Vagina (tissue), 2 donors: ENCODE measurements around the gene RPL27A. TPM values are rescaled to one million over a fixed set of nuclear protein-coding genes. Genes with fewer than 3 reads are reported as not detected.

Experiments
- DNase-seq, 2 donors: peaks; one replicate each; pipeline ENCODE4 v3.0.0-alpha.2; 2017; ENCODE audit errors: extremely low spot score in 2 of 2
- H3K27ac ChIP-seq: fragments of 200-600 bp; sonication (generic); one replicate; pipeline ENCODE4 v1.5.1; 2019
- H3K27me3 ChIP-seq: fragments of 200-600 bp; sonication (generic); one replicate; pipeline ENCODE4 v1.5.1; 2019
- H3K36me3 ChIP-seq, 2 donors: fragments of 200-600 bp; sonication (generic); one replicate each; pipeline ENCODE4 v1.5.1; 2017 to 2019
- H3K4me1 ChIP-seq: fragments of 200-600 bp; sonication (generic); one replicate; pipeline ENCODE4 v1.5.1; 2019
- H3K4me3 ChIP-seq, 2 donors: fragments of 200-600 bp; sonication (generic); 1 replicate in 1 of 2; 2 replicates in 1 of 2; pipeline ENCODE4 v1.5.1; 2016 to 2019
- H3K9me3 ChIP-seq: fragments of 200-600 bp; sonication (generic); one replicate; pipeline ENCODE4 v1.5.1; 2019
- CTCF ChIP-seq, 3 experiments: fragments of 450-650 bp in 2 of 3; fragments of 200-600 bp in 1 of 3; sonication (generic) in 1 of 3; IDR thresholded peaks; one replicate each; pipeline ENCODE4 v1.5.1; 2017 to 2019; ENCODE audit warnings: antibody characterized with exemption in 3 of 3, mild to moderate bottlenecking in 2 of 3, moderate library complexity in 2 of 3
- POLR2A ChIP-seq, 2 donors: fragments of 450-650 bp; IDR thresholded peaks; one replicate each; pipeline ENCODE4 v1.6.1; 2017; ENCODE audit warnings: antibody characterized with exemption in 2 of 2, mild to moderate bottlenecking in 2 of 2, moderate library complexity in 2 of 2
- POLR2AphosphoS5 ChIP-seq, 2 donors: sonication (generic); formaldehyde crosslinking; IDR thresholded peaks; one replicate each; pipeline ENCODE4 v1.9.0; 2017; ENCODE audit warnings: antibody characterized with exemption in 2 of 2, mild to moderate bottlenecking in 2 of 2, low read depth in 1 of 2; ENCODE audit not compliant: insufficient read depth in 1 of 2
- intact Hi-C: fragments of 100-400 bp; cut with DNase I; formaldehyde crosslinking; loops from one replicate; pipeline ENCODE4 v1.15.1; 2023
- total RNA-seq: library from RNA; depleted of rRNA; stranded (reverse); fragments of >200 nt; gene quantifications from one replicate; pipeline ENCODE4 v1.2.3, GENCODE V29; 2016

The RPL27A gene
- total RNA-seq, 1 donor from 2014 or later = 1,279 TPM

GRCh38 chr11:8721609-8722500 is 39.3 kb downstream of the RPL27A start:
- DNase-seq = no peak
- Histone ChIP-seq H3K9me3 (no peaks in the 10 kb centered on the region), H3K4me3 (no peak overlapping the region), H3K27me3 (no peaks in the 10 kb centered on the region), H3K4me1 (peaks cover 63% of the 10 kb centered on the region), H3K36me3 (no peaks in the 10 kb centered on the region), H3K27ac (peak overlapping the region; percentile 91)
- peak in 1 of 2 donors; percentile 27 for TF ChIP-seq POLR2AphosphoS5 (IDR thresholded peaks at IDR 0.05; ENCODE audit: insufficient read depth in 1 of 2, low read depth in 1 of 2)
- TF ChIP-seq CTCF (IDR thresholded peaks at IDR 0.05) = no peak
- intact Hi-C loops = no loop called here

- Histone ChIP-seq H3K9me3 (no peaks in the 10 kb centered on the region), H3K27me3 (no peaks in the 10 kb centered on the region), H3K36me3 (no peaks in the 10 kb centered on the region), H3K27ac (peak overlapping the region; percentile 91), H3K4me3 (no peak overlapping the region), H3K4me1 (peaks cover 63% of the 10 kb centered on the region)
- intact Hi-C loops = no loop called here
- no peak for DNase-seq
- TF ChIP-seq CTCF (IDR thresholded peaks at IDR 0.05) (no peak), POLR2AphosphoS5 (IDR thresholded peaks at IDR 0.05; ENCODE audit: insufficient read depth in 1 of 2, low read depth in 1 of 2) (no peak), POLR2A (IDR thresholded peaks at IDR 0.05) (no peak)
These were observed 40.2 kb downstream of the RPL27A start for GRCh38 chr11:8722809-8723208.

DNA sequence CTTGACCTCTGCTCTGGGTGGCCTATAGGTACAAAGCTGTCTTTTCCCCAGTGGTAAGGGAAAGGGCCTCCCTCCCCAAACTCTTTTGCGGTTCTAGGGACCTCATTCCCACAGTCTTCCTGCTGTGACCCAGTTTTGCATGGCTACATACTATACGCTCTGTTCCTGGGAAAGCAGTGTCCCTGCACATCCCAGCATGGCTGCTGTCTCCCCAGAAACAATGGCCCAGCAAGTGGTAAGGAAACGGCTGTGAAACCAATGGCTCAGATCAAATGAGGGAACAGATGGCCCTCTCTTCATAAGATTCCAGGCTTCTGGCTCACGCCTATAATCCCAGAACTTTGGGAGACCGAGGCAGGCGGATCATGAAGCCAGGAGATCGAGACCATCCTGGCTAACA is 41.1 kb downstream of the RPL27A start:
- Histone ChIP-seq H3K4me1 (peaks cover 63% of the 10 kb centered on the region), H3K27me3 (no peaks in the 10 kb centered on the region), H3K4me3 (no peak overlapping the region), H3K27ac (peak overlapping the region; percentile 91), H3K9me3 (no peaks in the 10 kb centered on the region), H3K36me3 (no peaks in the 10 kb centered on the region)
- no peak for DNase-seq
- TF ChIP-seq POLR2A (IDR thresholded peaks at IDR 0.05) (no peak), CTCF (IDR thresholded peaks at IDR 0.05) (no peak), POLR2AphosphoS5 (IDR thresholded peaks at IDR 0.05; ENCODE audit: insufficient read depth in 1 of 2, low read depth in 1 of 2) (no peak)
- intact Hi-C loops = no loop called here

DNA sequence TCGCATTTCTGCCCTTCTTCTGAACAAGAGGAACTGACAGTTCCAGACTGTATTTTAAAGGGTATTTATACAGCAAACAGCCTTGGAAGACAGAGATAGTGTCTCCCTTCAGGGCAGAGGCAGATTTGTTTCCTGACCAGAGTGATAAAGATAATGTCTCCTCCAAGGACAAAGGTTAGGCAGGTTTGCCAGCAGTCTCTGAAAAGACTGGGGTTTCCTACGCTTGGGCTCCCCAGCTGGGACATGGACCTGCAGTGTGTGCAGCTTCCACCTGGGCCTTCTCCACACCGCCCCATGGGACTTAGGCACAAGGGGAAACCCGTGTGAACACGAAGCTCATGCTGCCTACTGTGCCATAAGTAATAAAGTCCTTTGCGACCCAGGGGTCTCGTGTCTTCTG is 42.1 kb downstream of the RPL27A start:
- intact Hi-C loops = no loop called here
- peak overlapping the region; percentile 2 for H3K27ac ChIP-seq
- H3K27me3 ChIP-seq = no peaks in the 10 kb centered on the region
- H3K9me3 ChIP-seq = no peaks in the 10 kb centered on the region
- peaks cover 0 to 3% of the 10 kb centered on the region in 2 donors for H3K36me3 ChIP-seq
- no peak for DNase-seq
- TF ChIP-seq POLR2AphosphoS5 (IDR thresholded peaks at IDR 0.05; ENCODE audit: insufficient read depth in 1 of 2, low read depth in 1 of 2) = no peak
- TF ChIP-seq CTCF (IDR thresholded peaks at IDR 0.05) = no peak
- TF ChIP-seq POLR2A (IDR thresholded peaks at IDR 0.05) = no peak
- no peak overlapping the region for H3K4me3 ChIP-seq
- H3K4me1 ChIP-seq = peaks cover 55% of the 10 kb centered on the region

DNA sequence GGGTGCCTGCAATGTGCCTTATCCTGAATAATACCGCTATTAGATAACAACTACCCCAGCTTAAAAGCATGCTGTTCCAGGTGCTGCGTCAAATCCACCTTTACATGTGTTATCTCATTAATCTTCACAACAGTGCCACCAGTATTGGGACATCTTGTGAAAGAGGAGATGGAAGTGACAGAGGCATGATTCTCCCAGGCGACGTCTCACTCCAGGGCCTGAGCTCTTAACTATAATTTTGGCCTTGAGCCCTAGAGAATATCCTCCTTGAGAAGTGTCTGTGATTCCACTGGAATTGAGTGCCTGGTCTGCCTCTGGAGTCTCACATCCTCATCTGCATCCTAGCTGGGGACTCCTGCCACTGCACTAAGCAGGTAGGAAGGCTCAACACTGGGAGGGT is 43.8 kb downstream of the RPL27A start:
- Histone ChIP-seq H3K9me3 (no peaks in the 10 kb centered on the region), H3K36me3 (peaks cover 0 to 16% of the 10 kb centered on the region in 2 donors), H3K27ac (peak overlapping the region; percentile 36), H3K4me3 (no peak overlapping the region), H3K27me3 (no peaks in the 10 kb centered on the region), H3K4me1 (peaks cover 39% of the 10 kb centered on the region)
- intact Hi-C loops = no loop called here
- no peak for DNase-seq
- TF ChIP-seq CTCF (IDR thresholded peaks at IDR 0.05) = no peak
- TF ChIP-seq POLR2A (IDR thresholded peaks at IDR 0.05) = no peak
- no peak for TF ChIP-seq POLR2AphosphoS5 (IDR thresholded peaks at IDR 0.05; ENCODE audit: insufficient read depth in 1 of 2, low read depth in 1 of 2)
